SK-N-SH treated with all-trans-retinoic acid at 6 μM for 48 hours (cell line): ENCODE results near the gene LMO7.

Experiments used
- ATAC-seq: fragments of 200-7000 bp; cut with Tn5 transposase; 3 replicates; pipeline ENCODE4 v1.9.1; 2020; ENCODE audit warnings: mild to moderate bottlenecking, moderate library complexity
- ARNTL ChIP-seq: fragments of 450-650 bp; formaldehyde crosslinking; IDR thresholded peaks from 2 replicates; pipeline ENCODE4 v1.5.0; 2020; ENCODE audit warnings: low read depth, mild to moderate bottlenecking, moderate library complexity, borderline replicate concordance
- BACH2 ChIP-seq: fragments of 250-450 bp; sonication (Bioruptor Pico); IDR thresholded peaks from 2 replicates; pipeline ENCODE4 v1.9.0; 2021; ENCODE audit warnings: mild to moderate bottlenecking, borderline replicate concordance
- CSDC2 ChIP-seq: fragments of 250-450 bp; sonication (Bioruptor Pico); IDR thresholded peaks from 2 replicates; pipeline ENCODE4 v1.5.0; 2020; ENCODE audit warnings: mild to moderate bottlenecking, moderate library complexity
- ESRRG ChIP-seq: fragments of 250-450 bp; sonication (Bioruptor Pico); IDR thresholded peaks from 2 replicates; pipeline ENCODE4 v1.6.1; 2021; ENCODE audit warnings: mild to moderate bottlenecking
- GLIS3 ChIP-seq: fragments of 250-450 bp; sonication (Bioruptor Pico); IDR thresholded peaks from 2 replicates; pipeline ENCODE4 v1.5.0; 2020; ENCODE audit warnings: mild to moderate bottlenecking, moderate library complexity
- ISL1 ChIP-seq: fragments of 250-450 bp; sonication (Bioruptor Pico); IDR thresholded peaks from 2 replicates; pipeline ENCODE4 v2.1.2; 2022; ENCODE audit warnings: mild to moderate bottlenecking, moderate library complexity
- OSR1 ChIP-seq: fragments of 250-450 bp; sonication (Bioruptor Pico); IDR thresholded peaks from 2 replicates; pipeline ENCODE4 v1.8.0; 2022; ENCODE audit warnings: moderate library complexity, mild to moderate bottlenecking, inconsistent platforms
- PATZ1 ChIP-seq: fragments of 250-450 bp; sonication (Bioruptor Pico); IDR thresholded peaks from 2 replicates; pipeline ENCODE4 v1.8.0; 2020; ENCODE audit warnings: mild to moderate bottlenecking, moderate library complexity, borderline replicate concordance
- POU6F1 ChIP-seq: fragments of 250-450 bp; sonication (Bioruptor Pico); IDR thresholded peaks from 2 replicates; pipeline ENCODE4 v1.8.0; 2021; ENCODE audit warnings: low read depth, mild to moderate bottlenecking, moderate library complexity, borderline replicate concordance
- PPARA ChIP-seq: fragments of 250-450 bp; sonication (Bioruptor Pico); IDR thresholded peaks from 2 replicates; pipeline ENCODE4 v1.5.0; 2020; ENCODE audit warnings: mild to moderate bottlenecking, borderline replicate concordance
- RARB ChIP-seq: fragments of 250-450 bp; sonication (Bioruptor Pico); IDR thresholded peaks from 2 replicates; pipeline ENCODE4 v1.8.0; 2021; ENCODE audit warnings: mild to moderate bottlenecking, moderate library complexity
- SNAI2 ChIP-seq: fragments of 250-450 bp; sonication (Bioruptor Pico); IDR thresholded peaks from 2 replicates; pipeline ENCODE4 v1.5.0; 2020; ENCODE audit warnings: mild to moderate bottlenecking, moderate library complexity
- ZC3H10 ChIP-seq: fragments of 250-450 bp; sonication (Bioruptor Pico); IDR thresholded peaks from 2 replicates; pipeline ENCODE4 v1.5.1; 2021; ENCODE audit warnings: mild to moderate bottlenecking, moderate library complexity
- ZFP30 ChIP-seq: fragments of 450-650 bp; formaldehyde crosslinking; IDR thresholded peaks from 2 replicates; pipeline ENCODE4 v1.5.0; 2022; ENCODE audit warnings: mild to moderate bottlenecking, moderate library complexity
- ZNF565 ChIP-seq: fragments of 450-650 bp; formaldehyde crosslinking; conservative IDR thresholded peaks from 2 replicates; pipeline ENCODE4 v1.5.0; 2020; ENCODE audit warnings: low read depth, mild to moderate bottlenecking, moderate library complexity
- ZNF70 ChIP-seq: fragments of 450-650 bp; formaldehyde crosslinking; IDR thresholded peaks from 2 replicates; pipeline ENCODE4 v1.5.0; 2020; ENCODE audit warnings: mild to moderate bottlenecking, moderate library complexity
- ZNF8 ChIP-seq: fragments of 450-650 bp; formaldehyde crosslinking; IDR thresholded peaks from 2 replicates; pipeline ENCODE4 v1.5.0; 2020; ENCODE audit warnings: mild to moderate bottlenecking, moderate library complexity
- TF ChIP-seq, protein P1 (sequence below): fragments of 250-450 bp; sonication (Bioruptor Pico); IDR thresholded peaks from 2 replicates; pipeline ENCODE4 v1.5.0; 2020; ENCODE audit warnings: mild to moderate bottlenecking, moderate library complexity
- TF ChIP-seq, protein P2 (sequence below): fragments of 250-450 bp; sonication (Bioruptor Pico); IDR thresholded peaks from 2 replicates; pipeline ENCODE4 v1.5.1; 2020; ENCODE audit warnings: low read depth, mild to moderate bottlenecking, moderate library complexity

LMO7 gene

DNA sequence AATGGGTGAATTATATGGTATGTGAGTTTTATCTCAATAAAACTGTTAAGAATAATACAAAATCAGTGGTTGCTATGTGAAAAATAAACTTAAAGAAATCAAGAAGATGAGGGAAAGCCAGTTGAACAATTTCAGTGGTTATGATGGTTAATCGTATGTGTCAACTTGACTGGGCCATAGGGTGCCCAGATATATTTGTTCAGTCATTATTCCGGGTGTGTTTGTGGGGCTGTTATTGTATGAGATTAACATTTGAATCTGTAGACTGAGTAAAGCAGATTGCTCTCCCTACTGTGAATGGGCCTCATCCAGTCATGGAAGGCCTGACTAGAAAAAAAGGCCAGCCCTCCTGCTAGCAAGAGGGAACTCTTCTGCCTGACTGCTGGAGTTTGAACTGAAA lies 109.3 kb downstream of the LMO7 start:
- no peak for ATAC-seq

DNA sequence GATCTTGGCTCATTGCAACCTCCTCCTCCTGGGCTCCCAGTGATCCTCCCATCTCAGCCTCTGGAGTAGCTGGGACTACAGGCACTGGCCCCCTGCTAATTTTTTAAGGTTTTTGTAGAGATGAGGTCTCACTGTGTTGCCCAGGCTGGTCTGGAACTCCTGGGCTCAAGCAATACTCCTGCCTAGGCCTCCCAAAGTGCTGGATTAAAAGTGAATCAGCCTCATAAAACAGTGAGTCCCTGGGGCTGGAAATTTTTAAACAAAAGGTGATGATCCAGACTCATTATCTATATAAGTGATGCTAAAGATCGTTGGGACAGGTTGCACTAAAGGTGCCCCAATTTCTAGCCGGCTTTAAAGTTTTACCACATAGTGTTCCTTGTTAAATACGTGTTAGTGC lies 112.7 kb downstream of the LMO7 start:
- ATAC-seq, result peak; percentile 41

More for the DNA sequence above, 109.3 kb downstream of the LMO7 start:
- no peak for TF ChIP-seq OSR1 (CRISPR knock-in tag)
- TF ChIP-seq ZC3H10, result no peak
- TF ChIP-seq PPARA (CRISPR knock-in tag), result no peak
- no peak for TF ChIP-seq PATZ1
- TF ChIP-seq POU6F1 (CRISPR knock-in tag), result no peak
- TF ChIP-seq ZNF70 (CRISPR knock-in tag), result no peak
- no peak for TF ChIP-seq BACH2
- TF ChIP-seq ESRRG (CRISPR knock-in tag), result no peak
- TF ChIP-seq, all 23 proteins: peak for 0

DNA sequence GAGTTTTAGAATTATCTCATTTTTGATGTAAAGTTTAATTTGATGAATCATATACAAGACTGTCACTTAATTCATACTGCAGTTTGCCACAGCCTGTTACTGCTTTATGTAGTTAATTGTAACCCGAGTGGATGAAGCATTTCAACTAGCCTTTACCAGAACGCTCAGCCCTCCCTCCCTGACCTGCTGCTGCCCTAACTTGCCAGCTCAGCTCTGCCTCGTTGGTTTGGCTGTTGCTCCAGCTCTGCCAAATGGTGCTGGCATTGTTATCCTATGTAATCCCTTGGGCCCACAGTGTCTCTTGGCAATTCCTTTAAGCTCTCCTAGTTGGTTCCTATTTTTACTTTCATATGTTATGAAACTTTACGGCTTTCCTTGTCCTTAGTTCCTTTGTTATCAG lies 113.3 kb downstream of the LMO7 start:
- TF ChIP-seq POU6F1 (CRISPR knock-in tag) (no peak), RARB (CRISPR knock-in tag) (no peak), SNAI2 (no peak), OSR1 (CRISPR knock-in tag) (no peak), ZFP30 (CRISPR knock-in tag) (no peak), PPARA (CRISPR knock-in tag) (no peak), ZNF8 (no peak), ISL1 (CRISPR knock-in tag) (no peak), ZNF565 (CRISPR knock-in tag) (no peak), CSDC2 (CRISPR knock-in tag) (no peak)
- TF ChIP-seq, protein P1, sequence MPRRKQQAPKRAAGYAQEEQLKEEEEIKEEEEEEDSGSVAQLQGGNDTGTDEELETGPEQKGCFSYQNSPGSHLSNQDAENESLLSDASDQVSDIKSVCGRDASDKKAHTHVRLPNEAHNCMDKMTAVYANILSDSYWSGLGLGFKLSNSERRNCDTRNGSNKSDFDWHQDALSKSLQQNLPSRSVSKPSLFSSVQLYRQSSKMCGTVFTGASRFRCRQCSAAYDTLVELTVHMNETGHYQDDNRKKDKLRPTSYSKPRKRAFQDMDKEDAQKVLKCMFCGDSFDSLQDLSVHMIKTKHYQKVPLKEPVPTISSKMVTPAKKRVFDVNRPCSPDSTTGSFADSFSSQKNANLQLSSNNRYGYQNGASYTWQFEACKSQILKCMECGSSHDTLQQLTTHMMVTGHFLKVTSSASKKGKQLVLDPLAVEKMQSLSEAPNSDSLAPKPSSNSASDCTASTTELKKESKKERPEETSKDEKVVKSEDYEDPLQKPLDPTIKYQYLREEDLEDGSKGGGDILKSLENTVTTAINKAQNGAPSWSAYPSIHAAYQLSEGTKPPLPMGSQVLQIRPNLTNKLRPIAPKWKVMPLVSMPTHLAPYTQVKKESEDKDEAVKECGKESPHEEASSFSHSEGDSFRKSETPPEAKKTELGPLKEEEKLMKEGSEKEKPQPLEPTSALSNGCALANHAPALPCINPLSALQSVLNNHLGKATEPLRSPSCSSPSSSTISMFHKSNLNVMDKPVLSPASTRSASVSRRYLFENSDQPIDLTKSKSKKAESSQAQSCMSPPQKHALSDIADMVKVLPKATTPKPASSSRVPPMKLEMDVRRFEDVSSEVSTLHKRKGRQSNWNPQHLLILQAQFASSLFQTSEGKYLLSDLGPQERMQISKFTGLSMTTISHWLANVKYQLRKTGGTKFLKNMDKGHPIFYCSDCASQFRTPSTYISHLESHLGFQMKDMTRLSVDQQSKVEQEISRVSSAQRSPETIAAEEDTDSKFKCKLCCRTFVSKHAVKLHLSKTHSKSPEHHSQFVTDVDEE, result no peak
- ATAC-seq, result peak; percentile 82

More for the DNA sequence above, 112.7 kb downstream of the LMO7 start:
- TF ChIP-seq BACH2, result no peak
- TF ChIP-seq, protein P2, sequence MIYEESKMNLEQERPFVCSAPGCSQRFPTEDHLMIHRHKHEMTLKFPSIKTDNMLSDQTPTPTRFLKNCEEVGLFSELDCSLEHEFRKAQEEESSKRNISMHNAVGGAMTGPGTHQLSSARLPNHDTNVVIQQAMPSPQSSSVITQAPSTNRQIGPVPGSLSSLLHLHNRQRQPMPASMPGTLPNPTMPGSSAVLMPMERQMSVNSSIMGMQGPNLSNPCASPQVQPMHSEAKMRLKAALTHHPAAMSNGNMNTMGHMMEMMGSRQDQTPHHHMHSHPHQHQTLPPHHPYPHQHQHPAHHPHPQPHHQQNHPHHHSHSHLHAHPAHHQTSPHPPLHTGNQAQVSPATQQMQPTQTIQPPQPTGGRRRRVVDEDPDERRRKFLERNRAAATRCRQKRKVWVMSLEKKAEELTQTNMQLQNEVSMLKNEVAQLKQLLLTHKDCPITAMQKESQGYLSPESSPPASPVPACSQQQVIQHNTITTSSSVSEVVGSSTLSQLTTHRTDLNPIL (CRISPR knock-in tag), result no peak
- no peak for TF ChIP-seq POU6F1 (CRISPR knock-in tag)
- no peak for TF ChIP-seq ZNF8
- no peak for TF ChIP-seq ESRRG (CRISPR knock-in tag)
- TF ChIP-seq ARNTL (CRISPR knock-in tag), result no peak
- no peak for TF ChIP-seq ZNF565 (CRISPR knock-in tag)
- TF ChIP-seq PATZ1, result no peak
- no peak for TF ChIP-seq ZC3H10
- no peak for TF ChIP-seq ISL1 (CRISPR knock-in tag)
- no peak for TF ChIP-seq OSR1 (CRISPR knock-in tag)
- no peak for TF ChIP-seq GLIS3 (CRISPR knock-in tag)
